Stimulated activated CD4-positive, alpha-beta T cell treated with anti-CD3 and anti-CD28 coated beads, TNF-alpha, amount 100 ng/mL, for 4 hours (primary cell): ENCODE data around the gene NDST3.

Experiments
- DNase-seq, 3 experiments: peaks; one replicate each; pipeline ENCODE4 v3.0.0-alpha.2; 2020; ENCODE audit warnings: low read depth in 3 of 3

Gene NDST3

GRCh38 chr4:118034053-118034785 lies at the start of gene NDST3:
TSS of gene NDST3 (plus strand) at chr4:118034486. CDS start at chr4:118053911, 19,425 bp downstream.
- DNase-seq = no peak

GRCh38 chr4:117986321-117986720 lies 48.0 kb upstream of the NDST3 start:
- no peak for DNase-seq

GRCh38 chr4:117987464-117987863 lies 46.8 kb upstream of the NDST3 start:
- DNase-seq = no peak

- no peak for DNase-seq
These were observed 37.4 kb upstream of the NDST3 start for GRCh38 chr4:117996891-117997290.

- DNase-seq = no peak
These were observed 30.2 kb upstream of the NDST3 start for GRCh38 chr4:118004088-118004487.

- DNase-seq = no peak
These were observed 28.4 kb upstream of the NDST3 start for GRCh38 chr4:118005883-118006282.

GRCh38 chr4:118012142-118012541 lies 22.1 kb upstream of the NDST3 start:
- no peak for DNase-seq

GRCh38 chr4:118014831-118015230 lies 19.5 kb upstream of the NDST3 start:
- no peak for DNase-seq

- no peak for DNase-seq
These were observed 15.7 kb upstream of the NDST3 start for GRCh38 chr4:118018381-118019145.

- no peak for DNase-seq
These were observed 7.5 kb upstream of the NDST3 start for GRCh38 chr4:118026806-118027205.

GRCh38 chr4:118029224-118029623 lies 5.1 kb upstream of the NDST3 start:
- DNase-seq = no peak

- no peak for DNase-seq
These were observed 1.6 kb upstream of the NDST3 start for GRCh38 chr4:118032691-118033090.

- DNase-seq = no peak
These were observed 886 bp upstream of the NDST3 start for GRCh38 chr4:118033148-118034052.

GRCh38 chr4:118035309-118035708 lies 1.0 kb downstream of the NDST3 start:
- DNase-seq = no peak

- DNase-seq = no peak
These were observed 2.0 kb downstream of the NDST3 start for GRCh38 chr4:118036336-118036735.

GRCh38 chr4:118037955-118038354 lies 3.7 kb downstream of the NDST3 start:
- no peak for DNase-seq

- DNase-seq = no peak
These were observed 12.0 kb downstream of the NDST3 start for GRCh38 chr4:118046323-118046722.

- no peak for DNase-seq
These were observed 12.8 kb downstream of the NDST3 start for GRCh38 chr4:118047043-118047442.

- DNase-seq = no peak
These were observed 24.7 kb downstream of the NDST3 start for GRCh38 chr4:118058955-118059354.

GRCh38 chr4:118059397-118059796 lies 25.1 kb downstream of the NDST3 start:
- no peak for DNase-seq

- DNase-seq = no peak
These were observed 42.9 kb downstream of the NDST3 start for GRCh38 chr4:118076958-118077766.
